Head of caudate nucleus (tissue), 42 donors: ENCODE measurements around the gene TUBB2B.

ENCODE experiments used
- DNase-seq, 42 donors: peaks; one replicate each; pipeline versions ENCODE4 v3.0.0 to v3.0.0-alpha.2; 2020 to 2021; ENCODE audit warnings: mixed read lengths in 7 of 42
- intact Hi-C: fragments of 100-400 bp; cut with DNase I; formaldehyde crosslinking; loops from one replicate; pipeline ENCODE4 v1.15.0; 2022

TUBB2B gene

GRCh38 chr6:3222506-3223038 is 4.9 kb downstream of the TUBB2B start:
- DNase-seq: no peak
- intact Hi-C loops: no loop called here

- intact Hi-C loops: no loop called here
- DNase-seq: no peak
Measured at GRCh38 chr6:3221578-3221977, 5.9 kb downstream of the TUBB2B start.

GRCh38 chr6:3220366-3220765 is 7.1 kb downstream of the TUBB2B start:
- intact Hi-C loops: no loop called here
- DNase-seq: no peak

GRCh38 chr6:3218266-3218665 is 9.2 kb downstream of the TUBB2B start:
- intact Hi-C loops: no loop called here
- no peak for DNase-seq

GRCh38 chr6:3217286-3217685 is 10.2 kb downstream of the TUBB2B start:
- intact Hi-C loops: no loop called here
- DNase-seq: no peak

GRCh38 chr6:3214898-3215297 is 12.6 kb downstream of the TUBB2B start:
- intact Hi-C loops: no loop called here
- no peak for DNase-seq

- intact Hi-C loops: no loop called here
- no peak for DNase-seq
Measured at GRCh38 chr6:3213334-3213695, 14.1 kb downstream of the TUBB2B start.

- intact Hi-C loops: no loop called here
- DNase-seq: no peak
Measured at GRCh38 chr6:3212261-3212660, 15.2 kb downstream of the TUBB2B start.

GRCh38 chr6:3211681-3212080 is 15.8 kb downstream of the TUBB2B start:
- DNase-seq: peak; percentile 45 to 90 (median 78)
- intact Hi-C loops: no loop called here

GRCh38 chr6:3210024-3210610 is 17.3 kb downstream of the TUBB2B start:
- intact Hi-C loops: no loop called here
- DNase-seq: no peak

GRCh38 chr6:3209114-3210023 is 18.1 kb downstream of the TUBB2B start:
- intact Hi-C loops: no loop called here
- DNase-seq: peak in 39 of 42 donors; percentile 42 to 93 (median 74)

GRCh38 chr6:3208775-3209113 is 18.7 kb downstream of the TUBB2B start:
- intact Hi-C loops: no loop called here
- no peak for DNase-seq

GRCh38 chr6:3208098-3208774 is 19.2 kb downstream of the TUBB2B start:
- DNase-seq: peak in 4 of 42 donors; percentile 24 to 63 (median 46)
- intact Hi-C loops: no loop called here

- DNase-seq: no peak
- intact Hi-C loops: no loop called here
Measured at GRCh38 chr6:3206339-3207015, 21.0 kb downstream of the TUBB2B start.

GRCh38 chr6:3205913-3206312 is 21.5 kb downstream of the TUBB2B start:
- DNase-seq: no peak
- intact Hi-C loops: no loop called here

GRCh38 chr6:3204921-3205320 is 22.5 kb downstream of the TUBB2B start:
- DNase-seq: no peak
- intact Hi-C loops: no loop called here

GRCh38 chr6:3202999-3203696 is 24.3 kb downstream of the TUBB2B start:
- no peak for DNase-seq
- intact Hi-C loops: no loop called here

GRCh38 chr6:3201388-3201787 is 26.1 kb downstream of the TUBB2B start:
- intact Hi-C loops: no loop called here
- no peak for DNase-seq

GRCh38 chr6:3200682-3201081 is 26.8 kb downstream of the TUBB2B start:
- no peak for DNase-seq
- intact Hi-C loops: no loop called here
